GM23338 (cell line): ENCODE data around the gene TRAF1. TPM values are rescaled to one million over a fixed set of nuclear protein-coding genes. Genes with fewer than 3 reads are reported as not detected.

Experiments used
- ATAC-seq: fragments of 200-7000 bp; cut with Tn5 transposase; 3 replicates; pipeline ENCODE4 v1.9.1; 2020
- DNase-seq: peaks from one replicate; pipeline ENCODE4 v3.0.0-alpha.2; 2015; ENCODE audit warnings: low spot score
- H2AFZ ChIP-seq: fragments of 200-600 bp; sonication (generic); 2 replicates; pipeline ENCODE4 v1.8.0; 2016; ENCODE audit warnings: antibody characterized with exemption, mild to moderate bottlenecking, moderate library complexity
- H3F3A ChIP-seq: fragments of 200-600 bp; sonication (generic); replicated peaks from 2 replicates; pipeline ENCODE4 v1.8.0; 2017; ENCODE audit warnings: antibody characterized with exemption, mixed run types, low read depth
- H3K27ac ChIP-seq: fragments of 200-600 bp; sonication (generic); 2 replicates; pipeline ENCODE4 v1.6.1; 2016; ENCODE audit warnings: low read depth
- H3K27me3 ChIP-seq: fragments of 200-600 bp; sonication (generic); 2 replicates; pipeline ENCODE4 v1.8.0; 2016; ENCODE audit warnings: mild to moderate bottlenecking, mixed run types, moderate library complexity; ENCODE audit not compliant: insufficient read depth
- H3K36me3 ChIP-seq: fragments of 200-600 bp; sonication (generic); 2 replicates; pipeline ENCODE4 v1.8.0; 2016; ENCODE audit warnings: mild to moderate bottlenecking; ENCODE audit not compliant: insufficient read depth
- H3K4me1 ChIP-seq: fragments of 200-600 bp; sonication (generic); 2 replicates; pipeline ENCODE4 v1.8.0; 2016; ENCODE audit warnings: mild to moderate bottlenecking, moderate library complexity; ENCODE audit not compliant: insufficient read depth
- H3K4me2 ChIP-seq: fragments of 200-600 bp; sonication (generic); 2 replicates; pipeline ENCODE4 v1.7.1; 2017; ENCODE audit warnings: mixed run types
- H3K4me3 ChIP-seq: fragments of 200-600 bp; sonication (generic); 2 replicates; pipeline ENCODE4 v1.6.1; 2016; ENCODE audit warnings: mixed run types
- H3K79me2 ChIP-seq: fragments of 200-600 bp; sonication (generic); replicated peaks from 2 replicates; pipeline ENCODE4 v1.8.0; 2017; ENCODE audit warnings: mild to moderate bottlenecking; ENCODE audit not compliant: insufficient read depth
- H3K9me2 ChIP-seq: fragments of 200-600 bp; sonication (generic); 2 replicates; pipeline ENCODE4 v1.8.0; 2017; ENCODE audit not compliant: insufficient read depth
- H4K20me1 ChIP-seq: fragments of 200-600 bp; sonication (generic); replicated peaks from 2 replicates; pipeline ENCODE4 v1.8.0; 2017; ENCODE audit warnings: mild to moderate bottlenecking; ENCODE audit not compliant: insufficient read depth
- H3K27ac Mint-ChIP-seq: 2 replicates; pipeline ENCODE4 v1.8.0; 2020; ENCODE audit warnings: inconsistent platforms, mild to moderate bottlenecking, moderate library complexity, mixed read lengths
- H3K27me3 Mint-ChIP-seq: 3 replicates; pipeline ENCODE4 v1.8.0; 2022; ENCODE audit warnings: low read depth, mild to moderate bottlenecking, moderate library complexity, mixed read lengths, inconsistent platforms; ENCODE audit not compliant: insufficient read depth, poor library complexity
- H3K36me3 Mint-ChIP-seq: 3 replicates; pipeline ENCODE4 v1.8.0; 2021; ENCODE audit warnings: low read depth, mild to moderate bottlenecking, inconsistent platforms, moderate library complexity, mixed read lengths
- H3K4me1 Mint-ChIP-seq: 3 replicates; pipeline ENCODE4 v1.8.0; 2020; ENCODE audit warnings: mild to moderate bottlenecking, inconsistent platforms, mixed read lengths
- H3K4me3 Mint-ChIP-seq: 3 replicates; pipeline ENCODE4 v1.8.0; 2021; ENCODE audit warnings: moderate library complexity, mild to moderate bottlenecking, inconsistent platforms, mixed read lengths
- H3K9me3 Mint-ChIP-seq: 3 replicates; pipeline ENCODE4 v1.8.0; 2020; ENCODE audit warnings: moderate library complexity, mild to moderate bottlenecking, inconsistent platforms, mixed read lengths
- EZH2 ChIP-seq: fragments of 200-600 bp; sonication (generic); IDR thresholded peaks from one replicate; pipeline ENCODE4 v1.8.0; 2017; ENCODE audit warnings: antibody characterized with exemption, mild to moderate bottlenecking, low read depth; ENCODE audit not compliant: unreplicated experiment
- JUNB ChIP-seq: IDR thresholded peaks from one replicate; pipeline ENCODE4 v1.6.1; 2016; ENCODE audit warnings: antibody characterized with exemption; ENCODE audit not compliant: unreplicated experiment
- NANOG ChIP-seq: IDR thresholded peaks from 2 replicates; pipeline ENCODE4 v1.6.1; 2016; ENCODE audit warnings: antibody characterized with exemption, borderline replicate concordance
- ZNF462 ChIP-seq: fragments of 250-450 bp; sonication (Bioruptor Pico); IDR thresholded peaks from 2 replicates; pipeline ENCODE4 v1.5.0; 2020; ENCODE audit warnings: mild to moderate bottlenecking, moderate library complexity
- polyA plus RNA-seq: library from polyadenylated mRNA; unstranded; fragments of >200 nt; fragmentation: Nextera tagmentation; extraction: Ambion mirVana; gene quantifications from 2 replicates; pipeline ENCODE4 v1.2.1, GENCODE V29; 2016
- total RNA-seq: library from RNA; depleted of rRNA; stranded (reverse); fragments of >200 nt; shearing (Covaris generic); gene quantifications from 2 replicates; pipeline ENCODE4 v1.2.3, GENCODE V29; 2014
- TF ChIP-seq, protein P1 (sequence below), 2 experiments: fragments of 200-600 bp in 1 of 2; sonication (generic) in 1 of 2; conservative IDR thresholded peaks; 2 replicates each; pipeline versions ENCODE4 v1.5.1 to v1.6.1; 2016 to 2017; ENCODE audit warnings: antibody characterized with exemption in 2 of 2, low read depth in 2 of 2, mild to moderate bottlenecking in 2 of 2, moderate library complexity in 1 of 2
- TF ChIP-seq, protein P2 (sequence below): IDR thresholded peaks from one replicate; pipeline ENCODE4 v1.6.1; 2018; ENCODE audit warnings: antibody characterized with exemption; ENCODE audit not compliant: unreplicated experiment

Gene TRAF1
- total and polyA plus RNA-seq, 2 experiments from 2014 or later = 0.39 to 1.4 TPM

- no peaks in the 10 kb centered on the region for H3K9me2 ChIP-seq
- H3K27ac ChIP-seq = no peak overlapping the region
- Mint-ChIP-seq H3K4me3 (no peak overlapping the region), H3K36me3 (no peaks in the 10 kb centered on the region), H3K27me3 (peaks cover 14% of the 10 kb centered on the region), H3K27ac (no peak overlapping the region), H3K9me3 (no peaks in the 10 kb centered on the region), H3K4me1 (peaks cover 54% of the 10 kb centered on the region)
- no peaks in the 10 kb centered on the region for H4K20me1 ChIP-seq
- H3K4me3 ChIP-seq = no peak overlapping the region
- no peak overlapping the region for H3K4me2 ChIP-seq
- DNase-seq (no peak), ATAC-seq (no peak)
- no peak for TF ChIP-seq NANOG
- TF ChIP-seq, protein P1, sequence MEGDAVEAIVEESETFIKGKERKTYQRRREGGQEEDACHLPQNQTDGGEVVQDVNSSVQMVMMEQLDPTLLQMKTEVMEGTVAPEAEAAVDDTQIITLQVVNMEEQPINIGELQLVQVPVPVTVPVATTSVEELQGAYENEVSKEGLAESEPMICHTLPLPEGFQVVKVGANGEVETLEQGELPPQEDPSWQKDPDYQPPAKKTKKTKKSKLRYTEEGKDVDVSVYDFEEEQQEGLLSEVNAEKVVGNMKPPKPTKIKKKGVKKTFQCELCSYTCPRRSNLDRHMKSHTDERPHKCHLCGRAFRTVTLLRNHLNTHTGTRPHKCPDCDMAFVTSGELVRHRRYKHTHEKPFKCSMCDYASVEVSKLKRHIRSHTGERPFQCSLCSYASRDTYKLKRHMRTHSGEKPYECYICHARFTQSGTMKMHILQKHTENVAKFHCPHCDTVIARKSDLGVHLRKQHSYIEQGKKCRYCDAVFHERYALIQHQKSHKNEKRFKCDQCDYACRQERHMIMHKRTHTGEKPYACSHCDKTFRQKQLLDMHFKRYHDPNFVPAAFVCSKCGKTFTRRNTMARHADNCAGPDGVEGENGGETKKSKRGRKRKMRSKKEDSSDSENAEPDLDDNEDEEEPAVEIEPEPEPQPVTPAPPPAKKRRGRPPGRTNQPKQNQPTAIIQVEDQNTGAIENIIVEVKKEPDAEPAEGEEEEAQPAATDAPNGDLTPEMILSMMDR (conservative IDR thresholded peaks at IDR 0.05; ENCODE audit: low read depth in 2 of 2) = no peak
- TF ChIP-seq EZH2 = no peak
- TF ChIP-seq, protein P2, sequence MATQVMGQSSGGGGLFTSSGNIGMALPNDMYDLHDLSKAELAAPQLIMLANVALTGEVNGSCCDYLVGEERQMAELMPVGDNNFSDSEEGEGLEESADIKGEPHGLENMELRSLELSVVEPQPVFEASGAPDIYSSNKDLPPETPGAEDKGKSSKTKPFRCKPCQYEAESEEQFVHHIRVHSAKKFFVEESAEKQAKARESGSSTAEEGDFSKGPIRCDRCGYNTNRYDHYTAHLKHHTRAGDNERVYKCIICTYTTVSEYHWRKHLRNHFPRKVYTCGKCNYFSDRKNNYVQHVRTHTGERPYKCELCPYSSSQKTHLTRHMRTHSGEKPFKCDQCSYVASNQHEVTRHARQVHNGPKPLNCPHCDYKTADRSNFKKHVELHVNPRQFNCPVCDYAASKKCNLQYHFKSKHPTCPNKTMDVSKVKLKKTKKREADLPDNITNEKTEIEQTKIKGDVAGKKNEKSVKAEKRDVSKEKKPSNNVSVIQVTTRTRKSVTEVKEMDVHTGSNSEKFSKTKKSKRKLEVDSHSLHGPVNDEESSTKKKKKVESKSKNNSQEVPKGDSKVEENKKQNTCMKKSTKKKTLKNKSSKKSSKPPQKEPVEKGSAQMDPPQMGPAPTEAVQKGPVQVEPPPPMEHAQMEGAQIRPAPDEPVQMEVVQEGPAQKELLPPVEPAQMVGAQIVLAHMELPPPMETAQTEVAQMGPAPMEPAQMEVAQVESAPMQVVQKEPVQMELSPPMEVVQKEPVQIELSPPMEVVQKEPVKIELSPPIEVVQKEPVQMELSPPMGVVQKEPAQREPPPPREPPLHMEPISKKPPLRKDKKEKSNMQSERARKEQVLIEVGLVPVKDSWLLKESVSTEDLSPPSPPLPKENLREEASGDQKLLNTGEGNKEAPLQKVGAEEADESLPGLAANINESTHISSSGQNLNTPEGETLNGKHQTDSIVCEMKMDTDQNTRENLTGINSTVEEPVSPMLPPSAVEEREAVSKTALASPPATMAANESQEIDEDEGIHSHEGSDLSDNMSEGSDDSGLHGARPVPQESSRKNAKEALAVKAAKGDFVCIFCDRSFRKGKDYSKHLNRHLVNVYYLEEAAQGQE = no peak
- no peak for TF ChIP-seq JUNB
- TF ChIP-seq ZNF462 (CRISPR knock-in tag) = no peak
- H3K27me3 ChIP-seq = peaks cover 10% of the 10 kb centered on the region; the same call in 1 of the 2 replicates
- no peaks in the 10 kb centered on the region for H3K36me3 ChIP-seq
- H3K4me1 ChIP-seq = peaks cover 52% of the 10 kb centered on the region
- no peaks in the 10 kb centered on the region for H3K79me2 ChIP-seq
- no peak overlapping the region; the same call in 1 of the 2 replicates for H2AFZ ChIP-seq
- H3F3A ChIP-seq = peaks cover 1% of the 10 kb centered on the region; the same call in 1 of the 2 replicates
Measured at GRCh38 chr9:120922404-120923195, 4.0 kb downstream of the TRAF1 start.
